C4-2B (cell line): Measurements from ENCODE around the gene UBE2QL1.

Experiments
- H3K27ac ChIP-seq: fragments of 450-650 bp; 2 replicates; pipeline ENCODE4 v1.5.1; 2017
- CTCF ChIP-seq: fragments of 450-650 bp; conservative IDR thresholded peaks from 2 replicates; pipeline ENCODE4 v1.5.1; 2017; ENCODE audit warnings: mild to moderate bottlenecking
- ZFX ChIP-seq: fragments of 450-650 bp; IDR thresholded peaks from 2 replicates; pipeline ENCODE4 v1.6.1; 2017

UBE2QL1 gene

DNA sequence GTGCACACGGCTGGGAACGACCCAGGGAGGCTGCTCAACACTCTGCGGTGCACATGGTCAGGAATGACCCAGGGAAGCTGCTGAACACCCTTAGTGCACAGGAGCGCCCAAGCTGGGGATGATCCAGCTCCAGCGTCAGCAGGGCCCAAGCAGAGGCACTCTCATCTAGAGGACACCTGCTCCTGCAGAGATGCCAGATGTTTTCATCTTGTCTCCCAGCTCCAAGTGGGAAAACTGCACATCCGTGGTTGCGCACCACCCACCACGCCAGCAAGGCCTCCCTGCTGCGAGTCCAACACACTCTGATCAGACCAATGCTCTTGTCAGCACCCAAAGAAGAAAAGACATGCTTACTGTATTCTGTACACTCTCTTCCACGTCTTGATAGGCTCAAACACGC is 34.1 kb downstream of the UBE2QL1 start:
- TF ChIP-seq ZFX (no peak), CTCF (no peak)
- H3K27ac ChIP-seq, result no peak overlapping the region

- TF ChIP-seq CTCF (no peak), ZFX (no peak)
- no peak overlapping the region for H3K27ac ChIP-seq
Observed at GRCh38 chr5:6483880-6484382, 35.3 kb downstream of the UBE2QL1 start.

DNA sequence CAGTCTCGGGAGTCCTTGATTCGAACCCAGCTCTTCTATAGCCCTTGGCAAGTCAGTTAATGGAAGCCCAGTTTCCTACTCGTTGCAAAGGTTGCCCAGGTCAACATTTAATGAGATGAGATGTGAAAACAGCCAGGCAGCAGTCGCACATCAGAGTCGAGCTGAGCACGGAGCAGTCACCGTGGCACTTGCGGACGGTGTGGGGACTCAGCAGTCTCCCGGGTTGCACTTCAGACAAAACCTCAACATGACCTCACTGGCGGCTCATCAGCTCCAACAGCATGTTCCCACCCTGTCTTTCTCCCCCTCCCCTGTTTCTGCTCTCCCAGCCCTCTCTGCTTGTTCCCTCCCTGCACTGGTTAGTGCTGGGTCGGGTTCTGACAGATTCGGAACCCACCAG is 35.8 kb downstream of the UBE2QL1 start:
- TF ChIP-seq CTCF (no peak), ZFX (no peak)
- no peak overlapping the region for H3K27ac ChIP-seq

- no peak overlapping the region for H3K27ac ChIP-seq
- no peak for TF ChIP-seq CTCF
- no peak for TF ChIP-seq ZFX
Observed at GRCh38 chr5:6484899-6485298, 36.2 kb downstream of the UBE2QL1 start.

DNA sequence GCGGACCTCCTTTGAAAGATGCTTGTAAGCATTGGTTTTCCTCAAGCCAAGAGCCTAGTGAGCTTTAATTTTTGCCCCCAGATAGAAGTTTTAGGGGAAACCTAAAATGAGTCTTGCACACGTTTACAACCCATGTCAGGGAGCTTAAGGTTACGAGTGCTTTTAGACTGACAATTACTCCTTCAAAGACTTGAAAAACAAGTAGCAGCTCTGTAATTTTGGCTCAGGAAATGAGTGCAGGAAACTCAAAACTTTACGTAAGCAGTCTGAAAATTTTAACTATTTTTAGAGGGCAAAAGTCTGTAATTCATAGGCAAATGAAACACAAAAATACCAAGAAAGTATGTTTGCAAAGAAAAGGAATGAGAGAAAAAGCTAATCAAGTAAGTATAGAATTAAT is 36.8 kb downstream of the UBE2QL1 start:
- TF ChIP-seq ZFX (no peak), CTCF (no peak)
- no peak overlapping the region for H3K27ac ChIP-seq

DNA sequence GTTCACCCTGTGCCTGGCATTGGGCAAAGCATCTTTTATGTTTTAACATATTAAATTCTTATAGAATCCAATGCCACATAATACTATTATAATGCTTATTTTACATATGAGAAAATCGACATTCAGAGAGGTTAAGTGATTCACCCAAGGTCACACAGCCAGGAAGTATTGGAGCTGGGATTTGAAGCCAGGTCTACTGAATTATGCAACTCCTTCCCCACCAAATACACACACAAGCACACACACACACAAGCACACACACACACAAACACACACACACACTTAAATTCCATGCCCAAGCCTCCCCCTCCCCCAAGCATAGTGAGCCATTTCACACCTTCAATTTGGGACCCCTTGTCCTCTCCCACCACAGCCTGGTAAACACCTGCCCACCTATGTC is 37.4 kb downstream of the UBE2QL1 start:
- no peak overlapping the region for H3K27ac ChIP-seq
- TF ChIP-seq CTCF (no peak), ZFX (no peak)

DNA sequence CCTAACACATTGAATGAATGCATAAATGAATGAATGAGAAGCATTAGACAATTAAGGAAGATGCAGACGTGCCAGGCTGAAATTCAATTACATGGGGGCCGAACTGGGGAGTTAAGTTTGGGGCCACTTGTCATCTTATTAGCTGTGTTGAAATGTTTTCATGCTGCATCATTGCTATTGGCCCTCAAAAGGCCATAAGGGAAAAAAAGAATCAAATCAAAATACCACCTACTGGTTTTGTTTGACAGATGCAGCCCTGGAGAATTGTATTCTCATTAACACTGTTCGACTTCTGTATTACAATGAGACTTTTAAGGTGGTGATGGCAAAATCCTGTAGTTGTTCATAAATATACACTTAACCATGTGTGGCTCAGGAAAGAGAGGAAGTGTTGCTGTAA is 38.4 kb downstream of the UBE2QL1 start:
- H3K27ac ChIP-seq, result no peak overlapping the region
- TF ChIP-seq CTCF, result no peak
- TF ChIP-seq ZFX, result no peak
